GM12878 (cell line): ENCODE measurements around the gene QPRT. TPM values are rescaled to one million over a fixed set of nuclear protein-coding genes. Genes with fewer than 3 reads are reported as not detected.

Experiments
- ATF3 ChIP-seq: IDR thresholded peaks from 2 replicates; pipeline ENCODE4 v1.6.1; 2011; ENCODE audit warnings: low read depth, mild to moderate bottlenecking, low read length, moderate library complexity, borderline replicate concordance; ENCODE audit errors: extremely low read depth
- BCLAF1 ChIP-seq: fragments of 450-650 bp; IDR thresholded peaks from 2 replicates; pipeline ENCODE4 v1.6.1; 2017; ENCODE audit warnings: antibody characterized with exemption, mild to moderate bottlenecking, moderate library complexity
- CBFB ChIP-seq: IDR thresholded peaks from 2 replicates; pipeline ENCODE4 v1.6.1; 2016; ENCODE audit warnings: antibody characterized with exemption, low read depth
- CUX1 ChIP-seq: IDR thresholded peaks from 2 replicates; pipeline ENCODE4 v1.6.1; 2012; ENCODE audit warnings: improper control_type of control experiment, low read depth, low read length; ENCODE audit not compliant: insufficient replicate concordance
- EED ChIP-seq: sonication (generic); IDR thresholded peaks from 2 replicates; pipeline ENCODE4 v1.6.1; 2016; ENCODE audit warnings: antibody characterized with exemption, low read depth
- ETV6 ChIP-seq, 2 experiments: fragments of 450-650 bp in 1 of 2; IDR thresholded peaks in 1 of 2; conservative IDR thresholded peaks in 1 of 2; 2 replicates each; pipeline ENCODE4 v1.6.1; 2014; ENCODE audit warnings: antibody characterized with exemption in 1 of 2, borderline replicate concordance in 1 of 2, low read depth in 1 of 2, mild to moderate bottlenecking in 1 of 2, moderate library complexity in 1 of 2
- IRF5 ChIP-seq: fragments of 450-650 bp; IDR thresholded peaks from 2 replicates; pipeline ENCODE4 v1.6.1; 2017; ENCODE audit warnings: borderline replicate concordance
- JUNB ChIP-seq: IDR thresholded peaks from 2 replicates; pipeline ENCODE4 v1.6.1; 2016; ENCODE audit warnings: antibody characterized with exemption, mild to moderate bottlenecking
- MTA2 ChIP-seq: fragments of 450-650 bp; IDR thresholded peaks from 2 replicates; pipeline ENCODE4 v1.6.1; 2016; ENCODE audit warnings: low read depth, mild to moderate bottlenecking, moderate library complexity
- POU2F2 ChIP-seq: IDR thresholded peaks from 3 replicates; pipeline ENCODE4 v1.6.1; 2011; ENCODE audit warnings: low read depth, mild to moderate bottlenecking, low read length, borderline replicate concordance
- RAD21 ChIP-seq: IDR thresholded peaks from 2 replicates; pipeline ENCODE4 v1.6.1; 2011; ENCODE audit warnings: mild to moderate bottlenecking, low read depth, low read length, moderate library complexity; ENCODE audit not compliant: insufficient read depth
- RB1 ChIP-seq: fragments of 450-650 bp; formaldehyde crosslinking; IDR thresholded peaks from 2 replicates; pipeline ENCODE4 v1.6.1; 2017; ENCODE audit warnings: mild to moderate bottlenecking, borderline replicate concordance
- RCOR1 ChIP-seq: conservative IDR thresholded peaks from 2 replicates; pipeline ENCODE4 v1.6.1; 2012; ENCODE audit warnings: low read depth, low read length, improper control_type of control experiment
- SIN3A ChIP-seq: IDR thresholded peaks from 2 replicates; pipeline ENCODE4 v1.6.1; 2012; ENCODE audit warnings: low read depth, low read length, improper control_type of control experiment
- SMC3 ChIP-seq: IDR thresholded peaks from 2 replicates; pipeline ENCODE4 v1.6.1; 2011; ENCODE audit warnings: low read length, improper control_type of control experiment, borderline replicate concordance
- SREBF1 ChIP-seq: IDR thresholded peaks from 2 replicates; pipeline ENCODE4 v1.6.1; 2012; ENCODE audit warnings: mild to moderate bottlenecking, low read length
- SUPT20H ChIP-seq: IDR thresholded peaks from 2 replicates; pipeline ENCODE4 v1.6.1; 2011; ENCODE audit warnings: low read depth, mild to moderate bottlenecking, low read length, moderate library complexity, borderline replicate concordance; ENCODE audit not compliant: control insufficient read depth
- TARDBP ChIP-seq: IDR thresholded peaks from 2 replicates; pipeline ENCODE4 v1.6.1; 2016; ENCODE audit warnings: borderline replicate concordance
- WRNIP1 ChIP-seq: IDR thresholded peaks from 2 replicates; pipeline ENCODE4 v1.6.1; 2011; ENCODE audit warnings: low read depth, low read length, improper control_type of control experiment, borderline replicate concordance
- polyA plus RNA-seq, 11 experiments: library from polyadenylated mRNA; depleted of rRNA in 4 of 11; unstranded in 6 of 11; stranded (reverse) in 5 of 11; fragments of >200 nt; fragmentation: Nextera tagmentation in 4 of 11; fragmentation: Illumina TruSeq in 1 of 11; extraction: Ambion mirVana in 4 of 11; extraction: Trizol in 1 of 11; gene quantifications; 1 replicate in 1 of 11; 2 replicates in 10 of 11; pipeline versions ENCODE4 v1.2.1 to v1.2.3, GENCODE V29; 2011 to 2016; ENCODE audit warnings: inconsistent platforms in 2 of 11, missing spikeins in 2 of 11, low read depth in 1 of 11
- total RNA-seq, 4 experiments: library from RNA; depleted of rRNA in 3 of 4; stranded (reverse); fragments of >200 nt in 3 of 4; fragmentation: Illumina TruSeq in 1 of 4; extraction: Trizol in 1 of 4; gene quantifications; 2 replicates each; pipeline versions ENCODE4 v1.2.1 to v1.2.3, GENCODE V29; 2013 to 2021

QPRT gene
- total and polyA plus RNA-seq, 10 of the 15 experiments (the other 5 are each of a cell fraction or from before 2014, with no cell fraction given) = 2.7 to 43.0 (median 31.3) TPM

- 0 out of 3 replicates have a peak, but pooled peaks have one; percentile 12 for TF ChIP-seq POU2F2
- no peak for TF ChIP-seq ETV6 (conservative IDR thresholded peaks at IDR 0.05 in 1 of 2, IDR thresholded peaks at IDR 0.05 in 1 of 2; ENCODE audit: borderline replicate concordance in 1 of 2, low read depth in 1 of 2)
- no peak for TF ChIP-seq SIN3A
- no peak for TF ChIP-seq RB1
- no peak for TF ChIP-seq RCOR1
- no peak for TF ChIP-seq MTA2
- no peak for TF ChIP-seq RAD21
- no peak for TF ChIP-seq ATF3
- TF ChIP-seq CBFB = no peak; the same call in 1 of the 2 replicates
- no peak for TF ChIP-seq SUPT20H
- no peak for TF ChIP-seq SREBF1
- no peak; the same call in none of the 2 replicates for TF ChIP-seq EED
- TF ChIP-seq TARDBP = no peak
- no peak for TF ChIP-seq BCLAF1
- no peak for TF ChIP-seq WRNIP1
- no peak for TF ChIP-seq SMC3
- no peak for TF ChIP-seq IRF5
- no peak for TF ChIP-seq CUX1
- TF ChIP-seq JUNB = no peak
These were observed 15.8 kb upstream of the QPRT start, which contains the start of gene SPN (continued) for GRCh38 chr16:29663016-29663806.
